ENCODE data around the gene TAP1. TPM values are rescaled to one million over a fixed set of nuclear protein-coding genes. Genes with fewer than 3 reads are reported as not detected.

TAP1 gene
- total and polyA plus RNA-seq, 2 of the 8 experiments (the other 6 are each of a cell fraction or from before 2014, with no cell fraction given) = 16.8 to 22.0 TPM

DNA sequence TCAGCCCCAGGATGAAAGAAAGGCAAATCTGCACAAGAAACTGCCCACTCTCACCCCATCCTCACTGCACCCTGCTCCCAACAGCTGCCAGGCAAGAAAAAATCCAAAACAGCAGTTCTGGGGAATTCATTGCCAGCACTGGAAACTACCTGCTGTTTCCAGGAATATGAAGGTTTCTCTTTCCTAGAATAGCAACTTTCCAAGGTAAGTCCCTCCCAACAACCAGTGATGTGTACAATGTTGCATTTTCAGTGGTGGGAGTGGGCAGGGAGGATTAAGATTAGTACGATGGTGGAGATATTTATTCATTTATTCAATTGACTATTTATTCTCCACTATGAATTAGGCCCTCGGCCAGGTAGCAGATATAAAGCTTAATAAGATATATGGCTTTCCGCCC, 26.5 kb downstream of the TAP1 start (continued):
- TF ChIP-seq, protein P1, sequence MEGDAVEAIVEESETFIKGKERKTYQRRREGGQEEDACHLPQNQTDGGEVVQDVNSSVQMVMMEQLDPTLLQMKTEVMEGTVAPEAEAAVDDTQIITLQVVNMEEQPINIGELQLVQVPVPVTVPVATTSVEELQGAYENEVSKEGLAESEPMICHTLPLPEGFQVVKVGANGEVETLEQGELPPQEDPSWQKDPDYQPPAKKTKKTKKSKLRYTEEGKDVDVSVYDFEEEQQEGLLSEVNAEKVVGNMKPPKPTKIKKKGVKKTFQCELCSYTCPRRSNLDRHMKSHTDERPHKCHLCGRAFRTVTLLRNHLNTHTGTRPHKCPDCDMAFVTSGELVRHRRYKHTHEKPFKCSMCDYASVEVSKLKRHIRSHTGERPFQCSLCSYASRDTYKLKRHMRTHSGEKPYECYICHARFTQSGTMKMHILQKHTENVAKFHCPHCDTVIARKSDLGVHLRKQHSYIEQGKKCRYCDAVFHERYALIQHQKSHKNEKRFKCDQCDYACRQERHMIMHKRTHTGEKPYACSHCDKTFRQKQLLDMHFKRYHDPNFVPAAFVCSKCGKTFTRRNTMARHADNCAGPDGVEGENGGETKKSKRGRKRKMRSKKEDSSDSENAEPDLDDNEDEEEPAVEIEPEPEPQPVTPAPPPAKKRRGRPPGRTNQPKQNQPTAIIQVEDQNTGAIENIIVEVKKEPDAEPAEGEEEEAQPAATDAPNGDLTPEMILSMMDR (IDR thresholded peaks at IDR 0.05; ENCODE audit: control extremely low read depth in 1 of 3, insufficient read depth in 1 of 3, low read depth in 1 of 3, low read length in 3 of 3) = no peak
- TF ChIP-seq POLR2AphosphoS5 (IDR thresholded peaks at IDR 0.05; ENCODE audit: low read depth, low read length) (no peak), RXRA (IDR thresholded peaks at IDR 0.05; ENCODE audit: insufficient read depth, low read depth, low read length) (no peak), NRF1 (IDR thresholded peaks at IDR 0.05; ENCODE audit: low read depth, low read length) (no peak), YY1 (IDR thresholded peaks at IDR 0.05; ENCODE audit: low read depth, low read length) (no peak), HDAC2 (IDR thresholded peaks at IDR 0.05; ENCODE audit: borderline replicate concordance in 1 of 2, low read depth in 2 of 2, low read length in 2 of 2) (no peak), TAF7 (optimal IDR thresholded peaks at IDR 0.05; ENCODE audit: borderline replicate concordance, low read depth, low read length) (no peak), SUZ12 (IDR thresholded peaks at IDR 0.05; ENCODE audit: low read length) (no peak)

Data from H1 (cell line).